Lower leg skin (tissue), 3 donors: ENCODE data around the gene POLA2.

Source experiments
- POLR2A ChIP-seq, 2 donors: fragments of 450-650 bp; IDR thresholded peaks; one replicate each; pipeline ENCODE4 v1.6.1; 2016 to 2017; ENCODE audit warnings: antibody characterized with exemption in 2 of 2, mild to moderate bottlenecking in 1 of 2, moderate library complexity in 1 of 2
- TF ChIP-seq, protein P1 (sequence below), 3 donors: fragments of 450-650 bp; IDR thresholded peaks; one replicate each; pipeline ENCODE4 v1.5.1; 2016; ENCODE audit warnings: antibody characterized with exemption in 3 of 3, mild to moderate bottlenecking in 3 of 3, moderate library complexity in 2 of 3

DNA sequence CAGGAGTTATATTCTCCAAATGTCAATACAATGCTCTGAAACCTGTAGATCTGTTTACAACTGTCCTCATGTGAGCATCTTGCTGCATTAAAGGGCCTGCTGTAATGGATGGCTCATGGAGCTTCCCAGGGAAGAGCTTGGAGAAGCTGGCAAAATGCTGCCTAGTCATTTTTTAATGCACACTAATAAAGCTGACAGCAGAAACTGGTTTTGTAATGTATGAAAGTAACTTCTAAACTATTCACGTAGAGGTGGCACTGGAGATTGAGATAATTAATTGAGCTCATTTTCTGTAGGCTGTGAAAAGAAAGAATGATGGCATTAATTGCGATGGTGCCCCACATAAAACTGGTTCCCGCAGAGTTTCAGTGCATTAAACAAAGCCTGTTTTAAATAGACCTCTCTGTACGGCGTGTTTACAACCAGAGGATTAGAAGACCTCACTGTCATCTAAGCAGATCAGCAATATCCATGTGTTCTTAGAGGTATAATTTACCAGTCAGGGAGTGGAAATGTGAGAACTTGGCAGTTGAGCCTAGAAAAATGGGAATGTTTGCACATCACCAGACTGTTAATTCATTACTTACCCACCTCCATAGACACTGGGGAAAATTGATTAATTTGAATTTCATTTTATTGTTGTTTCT, 16.0 kb downstream of the POLA2 start:
- TF ChIP-seq, protein P1, sequence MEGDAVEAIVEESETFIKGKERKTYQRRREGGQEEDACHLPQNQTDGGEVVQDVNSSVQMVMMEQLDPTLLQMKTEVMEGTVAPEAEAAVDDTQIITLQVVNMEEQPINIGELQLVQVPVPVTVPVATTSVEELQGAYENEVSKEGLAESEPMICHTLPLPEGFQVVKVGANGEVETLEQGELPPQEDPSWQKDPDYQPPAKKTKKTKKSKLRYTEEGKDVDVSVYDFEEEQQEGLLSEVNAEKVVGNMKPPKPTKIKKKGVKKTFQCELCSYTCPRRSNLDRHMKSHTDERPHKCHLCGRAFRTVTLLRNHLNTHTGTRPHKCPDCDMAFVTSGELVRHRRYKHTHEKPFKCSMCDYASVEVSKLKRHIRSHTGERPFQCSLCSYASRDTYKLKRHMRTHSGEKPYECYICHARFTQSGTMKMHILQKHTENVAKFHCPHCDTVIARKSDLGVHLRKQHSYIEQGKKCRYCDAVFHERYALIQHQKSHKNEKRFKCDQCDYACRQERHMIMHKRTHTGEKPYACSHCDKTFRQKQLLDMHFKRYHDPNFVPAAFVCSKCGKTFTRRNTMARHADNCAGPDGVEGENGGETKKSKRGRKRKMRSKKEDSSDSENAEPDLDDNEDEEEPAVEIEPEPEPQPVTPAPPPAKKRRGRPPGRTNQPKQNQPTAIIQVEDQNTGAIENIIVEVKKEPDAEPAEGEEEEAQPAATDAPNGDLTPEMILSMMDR (IDR thresholded peaks at IDR 0.05), result no peak
- TF ChIP-seq POLR2A (IDR thresholded peaks at IDR 0.05), result no peak
